SU-DHL-6 (cell line): ENCODE results near the gene PODNL1.

ENCODE experiments used
- H2AFZ ChIP-seq: fragments of 200-600 bp; sonication (generic); 2 replicates; pipeline ENCODE4 v1.6.1; 2014; ENCODE audit warnings: low read depth, mild to moderate bottlenecking, moderate library complexity, mixed read lengths, antibody characterized with exemption, low read length; ENCODE audit not compliant: severe bottlenecking
- H3F3A ChIP-seq: fragments of 200-600 bp; shearing (Covaris generic); 2 replicates; pipeline ENCODE4 v1.6.0; 2016; ENCODE audit warnings: antibody characterized with exemption, mild to moderate bottlenecking; ENCODE audit not compliant: insufficient read depth
- H3K27ac ChIP-seq: fragments of 200-600 bp; sonication (generic); 2 replicates; pipeline ENCODE4 v1.5.1; 2016; ENCODE audit warnings: low read depth, mild to moderate bottlenecking, low read length, moderate library complexity, mixed read lengths
- H3K27me3 ChIP-seq: fragments of 200-600 bp; sonication (generic), shearing (Covaris generic); 2 replicates; pipeline ENCODE4 v1.6.0; 2014; ENCODE audit warnings: mild to moderate bottlenecking, low read length
- H3K36me3 ChIP-seq: fragments of 200-600 bp; sonication (generic); 2 replicates; pipeline ENCODE4 v1.6.1; 2014; ENCODE audit warnings: mild to moderate bottlenecking, low read length, mixed read lengths
- H3K4me2 ChIP-seq: fragments of 300-600, 200-600 bp; shearing (Covaris generic), sonication (generic); 2 replicates; pipeline ENCODE4 v1.6.0; 2014; ENCODE audit warnings: low read length, low read depth, mild to moderate bottlenecking; ENCODE audit not compliant: poor library complexity, severe bottlenecking
- H3K4me3 ChIP-seq: fragments of 200-600 bp; sonication (generic); 2 replicates; pipeline ENCODE4 v1.5.1; 2014; ENCODE audit warnings: antibody characterized with exemption, low read length, mild to moderate bottlenecking, mixed read lengths; ENCODE audit not compliant: insufficient read depth, poor library complexity, severe bottlenecking
- H3K79me2 ChIP-seq: fragments of 200-600 bp; sonication (generic); 2 replicates; pipeline ENCODE4 v1.6.1; 2014; ENCODE audit warnings: mild to moderate bottlenecking, low read length, moderate library complexity; ENCODE audit not compliant: insufficient read depth
- H3K9ac ChIP-seq: fragments of 200-600 bp; sonication (generic); 2 replicates; pipeline ENCODE4 v1.7.0; 2014; ENCODE audit warnings: mild to moderate bottlenecking, low read length
- H3K9me2 ChIP-seq: fragments of 200-600 bp; sonication (generic); replicated peaks from 2 replicates; pipeline ENCODE4 v1.6.1; 2014; ENCODE audit warnings: low read length; ENCODE audit not compliant: insufficient read depth
- H3K9me3 ChIP-seq: fragments of 200-600 bp; sonication (generic); 2 replicates; pipeline ENCODE4 v1.6.1; 2014; ENCODE audit warnings: low read length, mixed read lengths; ENCODE audit not compliant: insufficient read depth
- H4K20me1 ChIP-seq: fragments of 200-600 bp; sonication (generic); 2 replicates; pipeline ENCODE4 v1.6.1; 2014; ENCODE audit warnings: low read depth, mild to moderate bottlenecking, antibody characterized with exemption, low read length, moderate library complexity, mixed read lengths
- CTCF ChIP-seq: fragments of 200-600 bp; sonication (generic); IDR thresholded peaks from one replicate; pipeline ENCODE4 v1.5.1; 2017; ENCODE audit warnings: antibody characterized with exemption, mild to moderate bottlenecking, low read length, moderate library complexity; ENCODE audit not compliant: insufficient read depth, poor library complexity, severe bottlenecking
- EZH2phosphoT487 ChIP-seq: fragments of 200-600 bp; sonication (generic), shearing (Covaris generic); conservative IDR thresholded peaks from 2 replicates; pipeline ENCODE4 v1.6.1; 2018; ENCODE audit warnings: mild to moderate bottlenecking, antibody characterized with exemption, low read length, moderate library complexity, mixed read lengths

PODNL1 gene

GRCh38 chr19:13961826-13962698 is 23.8 kb upstream of the PODNL1 start:
- Histone ChIP-seq H3K27ac (no peak overlapping the region), H3K9me3 (no peaks in the 10 kb centered on the region), H3K4me2 (no peak overlapping the region), H3K4me3 (no peak overlapping the region), H4K20me1 (no peaks in the 10 kb centered on the region), H3K9ac (no peak overlapping the region), H3K79me2 (no peaks in the 10 kb centered on the region), H3F3A (peaks cover 4% of the 10 kb centered on the region; the same call in 1 of the 2 replicates), H3K9me2 (no peaks in the 10 kb centered on the region), H3K27me3 (no peaks in the 10 kb centered on the region), H3K36me3 (peaks cover 2% of the 10 kb centered on the region; the same call in 1 of the 2 replicates), H2AFZ (no peak overlapping the region)
- TF ChIP-seq EZH2phosphoT487 (no peak), CTCF (no peak)

- TF ChIP-seq CTCF, result no peak
- TF ChIP-seq EZH2phosphoT487, result no peak
- Histone ChIP-seq H3K27ac (no peak overlapping the region), H3K27me3 (no peaks in the 10 kb centered on the region), H3K9me3 (no peaks in the 10 kb centered on the region), H3K9me2 (no peaks in the 10 kb centered on the region), H3K9ac (no peak overlapping the region), H3K4me2 (no peak overlapping the region), H3K79me2 (no peaks in the 10 kb centered on the region), H2AFZ (no peak overlapping the region), H3K36me3 (peaks cover 4% of the 10 kb centered on the region; the same call in 1 of the 2 replicates), H3F3A (peaks cover 4% of the 10 kb centered on the region; the same call in 1 of the 2 replicates), H3K4me3 (no peak overlapping the region), H4K20me1 (no peaks in the 10 kb centered on the region)
These were observed 22.9 kb upstream of the PODNL1 start for GRCh38 chr19:13960863-13961784.

- TF ChIP-seq EZH2phosphoT487 (no peak), CTCF (no peak)
- Histone ChIP-seq H3K9me3 (no peaks in the 10 kb centered on the region), H2AFZ (no peak overlapping the region), H3F3A (peaks cover 4% of the 10 kb centered on the region; the same call in 1 of the 2 replicates), H3K4me2 (no peak overlapping the region), H4K20me1 (no peaks in the 10 kb centered on the region), H3K27ac (no peak overlapping the region), H3K27me3 (no peaks in the 10 kb centered on the region), H3K36me3 (peaks cover 4% of the 10 kb centered on the region; the same call in 1 of the 2 replicates), H3K79me2 (no peaks in the 10 kb centered on the region), H3K9ac (no peak overlapping the region), H3K4me3 (no peak overlapping the region), H3K9me2 (no peaks in the 10 kb centered on the region)
These were observed 22.0 kb upstream of the PODNL1 start for GRCh38 chr19:13959962-13960862.
